Stimulated activated naive CD8-positive, alpha-beta T cell treated with anti-CD3 and anti-CD28 coated beads, Interleukin-15, Interleukin-2, amounts not matched to agents 100 ng/mL and 50 ng/mL, for 24 hours (primary cell): ENCODE measurements around the gene NOTO.

Experiments
- H3K27ac Mint-ChIP-seq: one replicate; pipeline ENCODE4 v1.8.0; 2021; ENCODE audit warnings: mild to moderate bottlenecking, mixed read lengths
- H3K27me3 Mint-ChIP-seq: one replicate; pipeline ENCODE4 v1.8.0; 2021; ENCODE audit warnings: mixed read lengths
- H3K36me3 Mint-ChIP-seq: one replicate; pipeline ENCODE4 v1.8.0; 2021; ENCODE audit warnings: low read depth, mixed read lengths
- H3K4me1 Mint-ChIP-seq: one replicate; pipeline ENCODE4 v1.8.0; 2021; ENCODE audit warnings: low read depth, mixed read lengths
- H3K4me3 Mint-ChIP-seq: one replicate; pipeline ENCODE4 v1.8.0; 2021; ENCODE audit warnings: mild to moderate bottlenecking, mixed read lengths
- H3K9me3 Mint-ChIP-seq: one replicate; pipeline ENCODE4 v1.8.0; 2021; ENCODE audit warnings: mixed read lengths

Gene NOTO

DNA sequence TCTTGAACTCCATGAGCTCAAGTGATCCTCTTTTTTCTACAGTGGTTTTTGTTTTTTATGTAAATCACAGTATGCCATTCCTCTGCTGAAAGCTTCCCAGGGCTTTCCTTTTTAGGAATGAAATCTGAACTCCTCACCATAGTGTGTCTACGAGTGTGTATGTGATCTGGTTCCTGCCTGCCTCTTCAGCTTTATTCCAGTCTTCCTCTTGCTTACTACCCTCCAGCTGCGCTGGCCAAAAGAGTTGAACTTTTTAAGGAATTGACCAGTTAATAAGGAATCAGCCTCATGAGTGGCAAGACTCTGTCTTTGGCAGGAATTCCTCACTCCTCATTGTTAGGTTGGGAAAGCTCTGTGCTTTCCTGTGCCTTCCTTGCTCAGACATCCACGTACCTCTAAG is 35.8 kb downstream of the NOTO start:
- Mint-ChIP-seq H3K4me1 (peaks cover 42% of the 10 kb centered on the region), H3K27me3 (no peaks in the 10 kb centered on the region), H3K36me3 (peaks cover 64% of the 10 kb centered on the region), H3K9me3 (no peaks in the 10 kb centered on the region), H3K27ac (peak overlapping the region; percentile 76), H3K4me3 (peak overlapping the region; percentile 33)

- Mint-ChIP-seq H3K9me3 (no peaks in the 10 kb centered on the region), H3K4me3 (peak overlapping the region; percentile 8), H3K27ac (peak overlapping the region; percentile 76), H3K27me3 (no peaks in the 10 kb centered on the region), H3K36me3 (peaks cover 71% of the 10 kb centered on the region), H3K4me1 (peaks cover 42% of the 10 kb centered on the region)
Observed at GRCh38 chr2:73238976-73239375, 36.6 kb downstream of the NOTO start.

DNA sequence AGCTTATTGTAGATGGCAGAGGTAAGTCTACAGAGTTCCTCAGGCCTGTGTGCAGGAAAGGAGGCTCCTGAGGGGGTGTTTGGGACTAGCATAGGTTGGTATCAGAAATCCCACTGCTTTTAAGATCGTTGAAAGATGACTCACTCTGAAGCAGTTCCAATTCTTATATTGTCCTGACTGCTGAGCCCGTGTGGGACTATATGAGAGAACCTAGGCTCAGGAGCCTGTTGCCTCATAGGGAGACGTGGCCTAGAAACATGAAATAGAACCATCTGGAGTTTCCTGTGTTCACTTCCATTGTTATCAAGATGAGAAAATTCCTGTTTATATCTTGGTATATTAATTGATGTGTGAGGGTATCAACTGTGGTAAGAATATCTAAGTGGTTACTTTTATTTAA is 37.4 kb downstream of the NOTO start:
- peaks cover 48% of the 10 kb centered on the region for H3K4me1 Mint-ChIP-seq
- H3K27me3 Mint-ChIP-seq = no peaks in the 10 kb centered on the region
- H3K27ac Mint-ChIP-seq = peak overlapping the region; percentile 21
- H3K9me3 Mint-ChIP-seq = no peaks in the 10 kb centered on the region
- H3K4me3 Mint-ChIP-seq = peak overlapping the region; percentile 8
- peaks cover 77% of the 10 kb centered on the region for H3K36me3 Mint-ChIP-seq

DNA sequence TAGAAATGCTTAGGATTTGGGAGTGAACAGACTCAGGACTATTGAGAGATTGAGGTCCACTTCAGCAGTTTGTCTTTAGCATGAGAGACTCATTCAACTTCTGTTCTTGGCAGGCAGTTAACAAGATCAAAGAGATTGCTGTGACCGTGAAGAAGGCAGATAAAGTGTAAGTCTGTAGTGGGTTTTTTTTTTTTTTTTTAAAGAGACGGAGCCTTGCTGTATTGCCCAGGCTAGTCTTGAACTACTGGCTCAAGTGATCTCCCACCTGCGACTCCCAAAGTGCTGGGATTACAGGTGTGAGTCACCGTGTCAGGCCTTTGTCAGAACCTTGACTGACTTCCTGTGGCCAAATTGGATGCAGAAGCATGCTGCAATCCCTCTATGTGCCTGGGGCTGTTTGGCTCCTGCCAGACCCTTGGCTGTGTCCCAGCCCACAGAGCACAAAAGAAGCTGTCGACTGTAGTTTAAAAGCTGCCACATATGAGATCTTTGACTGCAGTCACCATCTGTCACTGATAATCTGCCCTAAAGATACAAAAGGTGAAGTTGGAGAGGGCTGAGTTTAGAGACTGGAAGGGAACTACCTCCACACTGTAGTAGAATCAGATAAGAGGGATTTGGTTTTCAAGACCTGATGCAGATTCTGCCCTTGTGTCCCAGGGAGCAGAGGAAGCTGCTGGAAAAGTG is 41.7 kb downstream of the NOTO start:
- Mint-ChIP-seq H3K36me3 (peaks cover 81% of the 10 kb centered on the region), H3K27ac (peak overlapping the region; percentile 63), H3K9me3 (no peaks in the 10 kb centered on the region), H3K4me3 (no peak overlapping the region), H3K4me1 (peaks cover 30% of the 10 kb centered on the region), H3K27me3 (no peaks in the 10 kb centered on the region)

- H3K4me3 Mint-ChIP-seq = no peak overlapping the region
- H3K27me3 Mint-ChIP-seq = no peaks in the 10 kb centered on the region
- no peaks in the 10 kb centered on the region for H3K9me3 Mint-ChIP-seq
- H3K36me3 Mint-ChIP-seq = peaks cover 81% of the 10 kb centered on the region
- H3K4me1 Mint-ChIP-seq = peaks cover 25% of the 10 kb centered on the region
- no peak overlapping the region for H3K27ac Mint-ChIP-seq
Observed at GRCh38 chr2:73244580-73244979, 42.2 kb downstream of the NOTO start.

DNA sequence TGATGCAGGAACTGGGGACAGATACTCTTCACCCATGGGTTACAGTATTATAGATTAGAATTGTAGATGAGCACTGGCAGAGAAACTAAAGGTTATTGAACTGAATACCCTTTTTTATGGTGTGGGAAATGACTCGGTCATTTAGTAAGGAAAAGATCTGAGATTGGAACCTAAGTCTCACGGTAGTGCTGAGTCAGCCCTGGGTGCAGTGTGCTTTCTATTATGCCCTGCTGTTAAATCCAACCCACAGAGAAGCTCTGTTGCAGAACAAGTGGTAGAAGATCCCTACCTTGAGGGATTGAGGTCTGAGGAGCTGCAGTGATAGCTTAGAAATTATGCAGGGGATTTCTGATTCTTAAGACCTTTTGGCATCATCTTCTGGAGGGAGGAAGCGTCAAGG is 44.5 kb downstream of the NOTO start:
- Mint-ChIP-seq H3K4me3 (no peak overlapping the region), H3K9me3 (no peaks in the 10 kb centered on the region), H3K27me3 (no peaks in the 10 kb centered on the region), H3K4me1 (peaks cover 23% of the 10 kb centered on the region), H3K36me3 (peaks cover 85% of the 10 kb centered on the region), H3K27ac (peak overlapping the region; percentile 32)

DNA sequence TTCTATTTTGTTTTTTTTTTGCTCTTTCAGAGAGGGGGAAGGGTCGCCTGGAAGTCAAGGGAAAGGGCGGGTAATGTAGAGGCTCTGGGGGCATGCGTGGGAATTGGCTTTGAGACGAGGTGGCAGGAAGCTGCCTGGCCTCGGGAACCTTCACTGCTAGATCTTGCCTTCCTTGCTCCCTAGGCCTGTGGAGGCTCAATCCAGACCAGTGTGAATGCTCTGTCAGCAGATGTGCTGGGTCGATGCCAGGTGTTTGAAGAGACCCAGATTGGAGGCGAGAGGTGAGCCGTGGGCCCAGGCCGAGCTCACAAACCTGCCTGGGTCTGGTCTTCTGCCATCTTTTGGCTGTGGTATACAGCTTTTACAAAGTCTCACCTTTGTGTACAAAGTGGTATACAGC is 47.3 kb downstream of the NOTO start:
- no peak overlapping the region for H3K27ac Mint-ChIP-seq
- H3K4me3 Mint-ChIP-seq = no peak overlapping the region
- H3K27me3 Mint-ChIP-seq = no peaks in the 10 kb centered on the region
- H3K9me3 Mint-ChIP-seq = no peaks in the 10 kb centered on the region
- peaks cover 17% of the 10 kb centered on the region for H3K4me1 Mint-ChIP-seq
- H3K36me3 Mint-ChIP-seq = peaks cover 91% of the 10 kb centered on the region

DNA sequence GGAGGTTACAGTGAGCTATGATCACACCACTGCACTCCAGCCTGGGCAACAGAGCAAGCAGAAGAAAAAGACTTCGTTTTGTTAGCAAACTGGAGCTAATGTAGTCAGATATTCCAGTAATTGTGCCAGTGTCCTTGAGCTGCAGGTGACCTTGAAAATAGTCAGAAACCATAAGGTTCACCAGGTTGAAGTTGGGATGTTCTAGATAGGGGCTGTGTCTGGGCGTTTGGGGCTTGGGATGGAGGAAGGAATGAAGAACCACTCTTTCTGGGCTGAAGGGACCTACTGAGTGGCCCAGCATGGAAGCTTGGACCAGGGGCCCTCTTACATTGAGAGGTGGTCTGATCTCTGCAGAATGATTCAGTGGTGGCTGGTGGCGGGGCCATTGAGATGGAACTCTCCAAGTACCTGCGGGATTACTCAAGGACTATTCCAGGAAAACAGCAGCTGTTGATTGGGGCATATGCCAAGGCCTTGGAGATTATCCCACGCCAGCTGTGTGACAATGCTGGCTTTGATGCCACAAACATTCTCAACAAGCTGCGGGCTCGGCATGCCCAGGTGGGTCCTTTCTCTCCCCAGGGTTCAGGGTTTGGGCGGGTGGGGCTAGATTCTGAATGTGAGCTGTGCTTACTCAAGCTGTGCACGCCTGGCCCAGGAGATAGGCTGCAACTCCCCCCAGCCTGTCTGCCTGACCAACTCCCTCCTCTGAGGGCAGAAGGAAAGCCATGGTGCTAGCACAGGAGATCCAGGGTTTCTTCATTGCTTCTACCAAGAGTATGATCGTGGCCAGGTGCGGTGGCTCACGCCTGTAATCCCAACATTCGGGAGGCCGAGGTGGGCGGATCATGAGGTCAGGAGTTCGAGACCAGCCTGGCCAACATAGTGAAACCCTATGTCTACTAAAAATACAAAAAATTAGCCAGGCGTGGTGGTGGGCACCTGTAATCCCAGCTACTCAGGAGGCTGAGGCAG is 48.8 kb downstream of the NOTO start:
- H3K4me3 Mint-ChIP-seq = no peak overlapping the region
- peaks cover 82% of the 10 kb centered on the region for H3K36me3 Mint-ChIP-seq
- H3K27ac Mint-ChIP-seq = no peak overlapping the region
- H3K4me1 Mint-ChIP-seq = peaks cover 9% of the 10 kb centered on the region
- no peaks in the 10 kb centered on the region for H3K9me3 Mint-ChIP-seq
- no peaks in the 10 kb centered on the region for H3K27me3 Mint-ChIP-seq

GRCh38 chr2:73252238-73253027 is 50.1 kb downstream of the NOTO start:
- H3K4me3 Mint-ChIP-seq = no peak overlapping the region
- H3K36me3 Mint-ChIP-seq = peaks cover 70% of the 10 kb centered on the region
- no peaks in the 10 kb centered on the region for H3K9me3 Mint-ChIP-seq
- H3K27me3 Mint-ChIP-seq = no peaks in the 10 kb centered on the region
- H3K4me1 Mint-ChIP-seq = no peaks in the 10 kb centered on the region
- H3K27ac Mint-ChIP-seq = no peak overlapping the region

- Mint-ChIP-seq H3K4me1 (no peaks in the 10 kb centered on the region), H3K27ac (no peak overlapping the region), H3K36me3 (peaks cover 62% of the 10 kb centered on the region), H3K9me3 (no peaks in the 10 kb centered on the region), H3K27me3 (no peaks in the 10 kb centered on the region), H3K4me3 (no peak overlapping the region)
Observed at GRCh38 chr2:73253400-73253799, 51.0 kb downstream of the NOTO start.

DNA sequence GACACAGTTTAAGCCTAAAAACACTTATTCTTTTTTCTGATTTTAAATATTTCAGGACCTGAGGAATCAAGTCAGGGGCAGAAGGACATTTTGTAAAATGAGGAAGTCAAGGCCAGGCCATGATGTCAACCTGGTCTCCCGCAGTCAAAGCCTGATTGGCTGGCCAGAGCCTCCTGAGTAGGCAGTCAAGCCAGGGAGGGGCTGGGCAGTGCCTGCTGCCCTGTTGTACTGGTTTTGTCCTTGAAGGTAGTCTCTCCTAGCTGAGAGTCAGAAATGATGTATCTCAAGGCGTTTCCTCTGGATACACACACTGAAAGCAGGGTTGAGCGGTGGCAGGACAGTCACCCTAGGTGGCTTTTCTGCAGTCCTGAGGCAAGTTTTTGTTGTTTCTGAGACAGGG is 51.5 kb downstream of the NOTO start:
- H3K4me1 Mint-ChIP-seq = no peaks in the 10 kb centered on the region
- no peak overlapping the region for H3K4me3 Mint-ChIP-seq
- H3K9me3 Mint-ChIP-seq = no peaks in the 10 kb centered on the region
- peaks cover 58% of the 10 kb centered on the region for H3K36me3 Mint-ChIP-seq
- no peak overlapping the region for H3K27ac Mint-ChIP-seq
- H3K27me3 Mint-ChIP-seq = no peaks in the 10 kb centered on the region

GRCh38 chr2:73254343-73255006 is 52.1 kb downstream of the NOTO start:
- no peaks in the 10 kb centered on the region for H3K27me3 Mint-ChIP-seq
- peak overlapping the region; percentile 9 for H3K27ac Mint-ChIP-seq
- H3K9me3 Mint-ChIP-seq = no peaks in the 10 kb centered on the region
- no peak overlapping the region for H3K4me3 Mint-ChIP-seq
- peaks cover 55% of the 10 kb centered on the region for H3K36me3 Mint-ChIP-seq
- no peaks in the 10 kb centered on the region for H3K4me1 Mint-ChIP-seq

DNA sequence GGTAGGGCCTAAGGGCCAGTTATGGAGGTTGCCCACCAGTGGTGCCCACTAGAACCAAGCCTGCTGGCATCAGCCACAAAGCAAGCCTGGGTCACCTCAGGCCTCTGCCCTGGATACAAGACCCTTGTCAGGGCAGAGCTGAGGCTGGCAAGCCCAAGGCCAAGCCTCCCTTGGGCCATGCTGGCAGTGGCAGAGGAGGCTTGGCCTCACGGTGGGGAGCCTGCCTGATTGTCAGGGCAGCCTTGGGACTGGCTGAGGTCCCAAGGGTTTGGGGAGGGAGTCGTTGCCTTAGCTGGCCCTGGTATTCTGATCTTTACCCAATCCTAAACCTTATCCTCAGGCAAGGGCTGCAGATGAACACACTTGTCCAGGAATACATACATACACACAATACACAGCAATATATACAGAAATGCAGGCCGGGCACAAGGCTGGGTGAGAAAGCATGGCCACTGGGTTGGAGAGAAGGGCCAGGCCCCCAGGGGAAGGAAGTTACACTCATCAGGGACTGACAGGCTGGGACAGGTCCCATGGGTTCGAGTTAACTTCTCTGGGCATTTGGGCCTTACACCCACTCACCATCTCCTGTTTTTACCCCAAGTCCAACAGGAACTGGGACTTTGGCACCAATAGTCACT is 52.8 kb downstream of the NOTO start:
- Mint-ChIP-seq H3K36me3 (peaks cover 48% of the 10 kb centered on the region), H3K4me1 (no peaks in the 10 kb centered on the region), H3K4me3 (no peak overlapping the region), H3K27me3 (no peaks in the 10 kb centered on the region), H3K27ac (no peak overlapping the region), H3K9me3 (no peaks in the 10 kb centered on the region)
